Vagina (tissue), 2 donors: ENCODE measurements around the gene VPS25. TPM values are rescaled to one million over a fixed set of nuclear protein-coding genes. Genes with fewer than 3 reads are reported as not detected.

ENCODE experiments used
- DNase-seq, 2 donors: peaks; one replicate each; pipeline ENCODE4 v3.0.0-alpha.2; 2017; ENCODE audit errors: extremely low spot score in 2 of 2
- H3K27ac ChIP-seq: fragments of 200-600 bp; sonication (generic); one replicate; pipeline ENCODE4 v1.5.1; 2019
- H3K27me3 ChIP-seq: fragments of 200-600 bp; sonication (generic); one replicate; pipeline ENCODE4 v1.5.1; 2019
- H3K36me3 ChIP-seq, 2 donors: fragments of 200-600 bp; sonication (generic); one replicate each; pipeline ENCODE4 v1.5.1; 2017 to 2019
- H3K4me1 ChIP-seq: fragments of 200-600 bp; sonication (generic); one replicate; pipeline ENCODE4 v1.5.1; 2019
- H3K4me3 ChIP-seq, 2 donors: fragments of 200-600 bp; sonication (generic); 1 replicate in 1 of 2; 2 replicates in 1 of 2; pipeline ENCODE4 v1.5.1; 2016 to 2019
- H3K9me3 ChIP-seq: fragments of 200-600 bp; sonication (generic); one replicate; pipeline ENCODE4 v1.5.1; 2019
- CTCF ChIP-seq, 3 experiments: fragments of 450-650 bp in 2 of 3; fragments of 200-600 bp in 1 of 3; sonication (generic) in 1 of 3; IDR thresholded peaks; one replicate each; pipeline ENCODE4 v1.5.1; 2017 to 2019; ENCODE audit warnings: antibody characterized with exemption in 3 of 3, mild to moderate bottlenecking in 2 of 3, moderate library complexity in 2 of 3
- POLR2A ChIP-seq, 2 donors: fragments of 450-650 bp; IDR thresholded peaks; one replicate each; pipeline ENCODE4 v1.6.1; 2017; ENCODE audit warnings: antibody characterized with exemption in 2 of 2, mild to moderate bottlenecking in 2 of 2, moderate library complexity in 2 of 2
- POLR2AphosphoS5 ChIP-seq, 2 donors: sonication (generic); formaldehyde crosslinking; IDR thresholded peaks; one replicate each; pipeline ENCODE4 v1.9.0; 2017; ENCODE audit warnings: antibody characterized with exemption in 2 of 2, mild to moderate bottlenecking in 2 of 2, low read depth in 1 of 2; ENCODE audit not compliant: insufficient read depth in 1 of 2
- intact Hi-C: fragments of 100-400 bp; cut with DNase I; formaldehyde crosslinking; loops from one replicate; pipeline ENCODE4 v1.15.1; 2023
- microRNA-seq: library from miRNA; unstranded; fragments of <30 nt; microRNA quantifications from one replicate; pipeline ENCODE4, GENCODE V29; 2017; ENCODE audit warnings: borderline number of aligned reads, borderline replicate concordance
- small RNA-seq: library from RNA; depleted of rRNA; stranded (forward); fragments of <200 nt; gene quantifications from one replicate; pipeline ENCODE3, GENCODE V24; 2016
- total RNA-seq: library from RNA; depleted of rRNA; stranded (reverse); fragments of >200 nt; gene quantifications from one replicate; pipeline ENCODE4 v1.2.3, GENCODE V29; 2016

VPS25 gene
- total RNA-seq, 1 donor from 2014 or later, result 28.2 TPM

DNA sequence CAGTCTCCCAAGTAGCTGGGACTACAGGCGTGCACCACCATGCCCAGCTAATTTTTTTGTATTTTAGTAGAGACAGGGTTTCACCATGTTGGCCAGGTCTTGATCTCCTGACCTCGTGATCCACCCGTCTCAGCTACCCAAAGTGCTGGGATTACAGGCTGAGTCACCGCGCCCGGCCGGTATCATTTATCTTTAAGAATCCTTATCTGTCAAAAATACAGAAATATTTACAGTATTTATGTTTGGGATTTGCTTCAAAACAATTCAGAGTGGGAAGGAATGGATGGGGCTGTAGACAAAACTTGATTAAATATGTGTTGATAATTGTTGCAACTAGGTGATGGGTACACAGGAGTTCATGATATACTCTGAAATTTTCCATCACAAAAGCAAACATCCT lies 47.9 kb downstream of the VPS25 start:
- peaks cover 25% of the 10 kb centered on the region for H3K4me1 ChIP-seq
- H3K36me3 ChIP-seq, result peaks cover 0 to 41% of the 10 kb centered on the region in 2 donors

GRCh38 chr17:42827472-42827871 lies 54.2 kb downstream of the VPS25 start:
- no peak overlapping the region for H3K27ac ChIP-seq
- TF ChIP-seq POLR2AphosphoS5 (IDR thresholded peaks at IDR 0.05; ENCODE audit: insufficient read depth in 1 of 2, low read depth in 1 of 2) (no peak), CTCF (IDR thresholded peaks at IDR 0.05) (no peak), POLR2A (IDR thresholded peaks at IDR 0.05) (no peak)
- no peak for DNase-seq
- H3K27me3 ChIP-seq, result no peaks in the 10 kb centered on the region
- H3K4me3 ChIP-seq, result no peak overlapping the region
- intact Hi-C loops, result loop anchor here (10.0 kb wide), 2 partner anchors 63 to 253 kb away; partner anchors contain the start of genes PSMC3IP and RAMP2
- H3K9me3 ChIP-seq, result no peaks in the 10 kb centered on the region
- H3K4me1 ChIP-seq, result peaks cover 24% of the 10 kb centered on the region
- H3K36me3 ChIP-seq, result no peaks in the 10 kb centered on the region

More for the DNA sequence above, 47.9 kb downstream of the VPS25 start:
- no peaks in the 10 kb centered on the region for H3K27me3 ChIP-seq
- H3K4me3 ChIP-seq, result no peak overlapping the region
- no peak for DNase-seq
- TF ChIP-seq POLR2AphosphoS5 (IDR thresholded peaks at IDR 0.05; ENCODE audit: insufficient read depth in 1 of 2, low read depth in 1 of 2) (no peak), CTCF (IDR thresholded peaks at IDR 0.05) (no peak), POLR2A (IDR thresholded peaks at IDR 0.05) (no peak)
- intact Hi-C loops, result loop anchor here (10.0 kb wide), 2 partner anchors 56 to 246 kb away; partner anchors contain the start of genes PSMC3IP and RAMP2
- no peaks in the 10 kb centered on the region for H3K9me3 ChIP-seq
- no peak overlapping the region for H3K27ac ChIP-seq

Small RNA genes lying within 50 kb of the gene (microRNA-seq; reads per million reads assigned to microRNA genes)
- not detected for gene MIR6781

Small RNA genes lying within 50 kb of the gene (small RNA-seq; reads per million reads assigned to genes)
- gene HMGN2P15, result not detected
- not detected for gene MIR6781

Other genes starting within 250 kb of the VPS25 start
- 24.6 TPM for gene NAGLU, start 237.2 kb upstream of the VPS25 start, total RNA-seq
- gene HSD17B1, start 220.5 kb upstream of the VPS25 start, total RNA-seq, result 2.0 TPM
- 24.8 TPM for gene COASY, start 211.3 kb upstream of the VPS25 start, total RNA-seq
- gene MLX, start 206.3 kb upstream of the VPS25 start, total RNA-seq, result 33.9 TPM
- 0.98 TPM for gene PSMC3IP, start 195.7 kb upstream of the VPS25 start, total RNA-seq
- gene RETREG3, start 164.1 kb upstream of the VPS25 start, total RNA-seq, result 75.4 TPM
- 33.9 TPM for gene TUBG1, start 163.8 kb upstream of the VPS25 start, total RNA-seq
- gene TUBG2, start 114.2 kb upstream of the VPS25 start, total RNA-seq, result 44.7 TPM
- gene PLEKHH3, start 96.5 kb upstream of the VPS25 start, total RNA-seq, result 44.9 TPM
- 3.2 TPM for gene CCR10, start 91.6 kb upstream of the VPS25 start, total RNA-seq
- 5.9 TPM for gene CNTNAP1, start 90.9 kb upstream of the VPS25 start, total RNA-seq
- 73.7 TPM for gene EZH1, start 28.4 kb upstream of the VPS25 start, total RNA-seq
- 27.3 TPM for gene RAMP2, start 12.2 kb upstream of the VPS25 start, total RNA-seq
- 1.2 TPM for gene WNK4, start 7.2 kb downstream of the VPS25 start, total RNA-seq
- gene COA3, start 25.3 kb downstream of the VPS25 start, total RNA-seq, result 89.4 TPM
- gene CNTD1, start 25.4 kb downstream of the VPS25 start, total RNA-seq, result not detected
- 111 TPM for gene BECN1, start 50.8 kb downstream of the VPS25 start, total RNA-seq
- gene PSME3, start 59.9 kb downstream of the VPS25 start, total RNA-seq, result 70.0 TPM
- gene AOC2, start 71.1 kb downstream of the VPS25 start, total RNA-seq, result 2.2 TPM
- 31.7 TPM for gene AOC3, start 77.8 kb downstream of the VPS25 start, total RNA-seq
- not detected for gene G6PC1, start 127.3 kb downstream of the VPS25 start, total RNA-seq
- gene AARSD1, start 191.0 kb downstream of the VPS25 start, total RNA-seq, result 53.5 TPM
- 1.5 TPM for gene PTGES3L, start 206.6 kb downstream of the VPS25 start, total RNA-seq
- gene RUNDC1, start 207.1 kb downstream of the VPS25 start, total RNA-seq, result 21.4 TPM
- gene RPL27, start 225.0 kb downstream of the VPS25 start, total RNA-seq, result 1,982 TPM
- gene IFI35, start 233.3 kb downstream of the VPS25 start, total RNA-seq, result 15.2 TPM
- 179 TPM for gene VAT1, start 248.9 kb downstream of the VPS25 start, total RNA-seq